H1 (cell line): ENCODE measurements around the gene PIK3R5. TPM values are rescaled to one million over a fixed set of nuclear protein-coding genes. Genes with fewer than 3 reads are reported as not detected.

ENCODE experiments used
- CTCF ChIA-PET: fragments of 300-600 bp; sonication (Branson Sonifier 250); formaldehyde crosslinking; loops from one replicate; lab custom pipeline; 2021; ENCODE audit not compliant: partially characterized antibody; lab: Charles Lee
- POLR2A ChIA-PET: fragments of 300-600 bp; sonication (Branson Sonifier 250); formaldehyde crosslinking; loops from one replicate; lab custom pipeline; 2021; ENCODE audit warnings: inconsistent platforms; ENCODE audit not compliant: partially characterized antibody; lab: Charles Lee
- DNase-seq, 2 experiments: peaks; one replicate each; pipeline versions ENCODE4 v3.0.0 to v3.0.0-alpha.2; 2010 to 2022; ENCODE audit warnings: low spot score in 2 of 2, low read depth in 1 of 2, mixed read lengths in 1 of 2
- FAIRE-seq: peaks from 2 replicates; lab custom pipeline; 2011; peaks lifted over from hg19 to GRCh38; lab: Jason Lieb, UNC
- H2AFZ ChIP-seq: 2 replicates; pipeline ENCODE4 v1.8.1; 2012; ENCODE audit warnings: low read length, inconsistent platforms
- H2AK5ac ChIP-seq: 2 replicates; pipeline ENCODE4 v1.6.1; 2013; ENCODE audit warnings: low read depth, low read length
- H2BK120ac ChIP-seq: replicated peaks from 2 replicates; pipeline ENCODE3; 2013; ENCODE audit warnings: low read depth, low read length, inconsistent platforms
- H2BK12ac ChIP-seq: 2 replicates; pipeline ENCODE4 v1.6.1; 2013; ENCODE audit warnings: low read depth, low read length
- H2BK15ac ChIP-seq: 2 replicates; pipeline ENCODE4 v1.6.1; 2013; ENCODE audit warnings: low read length
- H2BK20ac ChIP-seq: 2 replicates; pipeline ENCODE4 v1.6.1; 2013; ENCODE audit warnings: low read length
- H2BK5ac ChIP-seq: 2 replicates; pipeline ENCODE4 v1.6.1; 2013; ENCODE audit warnings: low read depth, low read length
- H3K14ac ChIP-seq: 2 replicates; pipeline ENCODE4 v1.6.1; 2013; ENCODE audit warnings: inconsistent platforms; ENCODE audit not compliant: insufficient read length
- H3K18ac ChIP-seq: 2 replicates; pipeline ENCODE4 v1.6.1; 2013; ENCODE audit warnings: low read length; ENCODE audit errors: extremely low read depth
- H3K23ac ChIP-seq: 2 replicates; pipeline ENCODE4 v1.6.1; 2013; ENCODE audit warnings: inconsistent platforms; ENCODE audit not compliant: insufficient read length
- H3K23me2 ChIP-seq: 2 replicates; pipeline ENCODE4 v1.6.1; 2013; ENCODE audit warnings: low read depth, low read length
- H3K27ac ChIP-seq: 2 replicates; pipeline ENCODE4 v1.6.1; 2011; ENCODE audit warnings: low read depth, low read length, inconsistent platforms
- H3K27me3 ChIP-seq, 4 experiments: replicated peaks in 1 of 4; 1 replicate in 1 of 4; 2 replicates in 3 of 4; pipeline versions ENCODE4 v1.6.1 to v1.8.1; 2011 to 2013; ENCODE audit warnings: low read length in 3 of 4, mild to moderate bottlenecking in 3 of 4, inconsistent platforms in 2 of 4, mixed read lengths in 2 of 4, moderate library complexity in 1 of 4; ENCODE audit not compliant: control insufficient read depth in 3 of 4, insufficient read depth in 3 of 4; ENCODE audit errors: extremely low read depth in 1 of 4
- H3K36me3 ChIP-seq, 4 experiments: 2 replicates each; pipeline versions ENCODE4 v1.6.1 to v1.8.1; 2011 to 2013; ENCODE audit warnings: mild to moderate bottlenecking in 4 of 4, low read length in 3 of 4, moderate library complexity in 2 of 4, control low read depth in 1 of 4, inconsistent platforms in 1 of 4; ENCODE audit not compliant: insufficient read depth in 4 of 4, control insufficient read depth in 2 of 4
- H3K4ac ChIP-seq: replicated peaks from 2 replicates; pipeline ENCODE3; 2013; ENCODE audit warnings: low read length, low read depth, mixed read lengths, inconsistent platforms; ENCODE audit not compliant: insufficient read length
- H3K4me1 ChIP-seq, 4 experiments: replicated peaks in 1 of 4; 1 replicate in 1 of 4; 2 replicates in 3 of 4; pipeline versions ENCODE4 v1.6.1 to v1.8.1; 2011 to 2013; ENCODE audit warnings: low read length in 3 of 4, inconsistent platforms in 2 of 4, mixed read lengths in 1 of 4; ENCODE audit not compliant: insufficient read depth in 4 of 4, control insufficient read depth in 3 of 4
- H3K4me2 ChIP-seq, 2 experiments: 2 replicates each; pipeline versions ENCODE4 v1.6.1 to v1.8.1; 2011 to 2013; ENCODE audit warnings: low read depth in 2 of 2, low read length in 2 of 2, control low read depth in 1 of 2, inconsistent platforms in 1 of 2, mild to moderate bottlenecking in 1 of 2; ENCODE audit not compliant: insufficient read depth in 1 of 2
- H3K4me3 ChIP-seq, 4 experiments: fragments of 200-600, 300-600 bp in 1 of 4; sonication (generic), shearing (Covaris generic), sonication (Bioruptor Twin) in 1 of 4; 2 replicates each; pipeline versions ENCODE4 v1.5.1 to v1.8.1; 2011 to 2016; ENCODE audit warnings: low read length in 4 of 4, low read depth in 3 of 4, control low read depth in 2 of 4, inconsistent platforms in 2 of 4, mild to moderate bottlenecking in 2 of 4, mixed read lengths in 1 of 4, moderate library complexity in 1 of 4; ENCODE audit not compliant: insufficient read depth in 2 of 4; ENCODE audit errors: extremely low read depth in 1 of 4
- H3K56ac ChIP-seq: replicated peaks from 2 replicates; pipeline ENCODE3; 2013; ENCODE audit warnings: low read depth, mild to moderate bottlenecking, mixed read lengths, low read length, inconsistent platforms; ENCODE audit not compliant: insufficient read length
- H3K79me1 ChIP-seq: 2 replicates; pipeline ENCODE4 v1.6.1; 2013; ENCODE audit warnings: low read depth, low read length, control low read depth
- H3K79me2 ChIP-seq, 2 experiments: 2 replicates each; pipeline versions ENCODE4 v1.6.1 to v1.8.1; 2012 to 2013; ENCODE audit warnings: low read length in 2 of 2, mild to moderate bottlenecking in 2 of 2, inconsistent platforms in 1 of 2; ENCODE audit not compliant: insufficient read depth in 2 of 2, control insufficient read depth in 1 of 2
- H3K9ac ChIP-seq, 4 experiments: replicated peaks in 1 of 4; 1 replicate in 1 of 4; 2 replicates in 3 of 4; pipeline versions ENCODE4 v1.6.1 to v1.8.1; 2011 to 2013; ENCODE audit warnings: low read depth in 3 of 4, low read length in 3 of 4, control low read depth in 2 of 4, mild to moderate bottlenecking in 2 of 4, moderate library complexity in 2 of 4, inconsistent platforms in 1 of 4; ENCODE audit errors: extremely low read depth in 1 of 4
- H3K9me3 ChIP-seq, 2 experiments: 2 replicates each; pipeline versions ENCODE4 v1.6.1 to v1.8.1; 2012 to 2013; ENCODE audit warnings: mild to moderate bottlenecking in 2 of 2, moderate library complexity in 2 of 2, control low read depth in 1 of 2, inconsistent platforms in 1 of 2, low read depth in 1 of 2, low read length in 1 of 2, mixed read lengths in 1 of 2; ENCODE audit not compliant: insufficient read depth in 2 of 2
- H4K20me1 ChIP-seq, 2 experiments: replicated peaks in 1 of 2; 2 replicates each; pipeline versions ENCODE3 to v1.8.1; 2011 to 2013; ENCODE audit warnings: inconsistent platforms in 2 of 2, low read length in 2 of 2, mild to moderate bottlenecking in 1 of 2; ENCODE audit not compliant: insufficient read depth in 2 of 2, control insufficient read depth in 1 of 2
- H4K5ac ChIP-seq: 2 replicates; pipeline ENCODE4 v1.6.1; 2013; ENCODE audit warnings: low read length, low read depth, mixed read lengths, inconsistent platforms; ENCODE audit not compliant: insufficient read length
- H4K8ac ChIP-seq: 2 replicates; pipeline ENCODE4 v1.8.0; 2013; ENCODE audit warnings: mild to moderate bottlenecking, moderate library complexity, low read length, inconsistent platforms; ENCODE audit not compliant: insufficient read depth; ENCODE audit errors: extremely low read depth
- H4K91ac ChIP-seq: replicated peaks from 2 replicates; pipeline ENCODE3; 2013; ENCODE audit warnings: low read length, mixed read lengths, inconsistent platforms; ENCODE audit not compliant: insufficient read length
- EGR1 ChIP-seq: IDR thresholded peaks from 2 replicates; pipeline ENCODE4 v1.6.1; 2011; ENCODE audit warnings: low read depth, low read length, borderline replicate concordance
- ZNF274 ChIP-seq: IDR thresholded peaks from 2 replicates; pipeline ENCODE4 v1.7.0; 2012; ENCODE audit warnings: low read length, borderline replicate concordance; ENCODE audit errors: extremely low read depth
- WGBS, 2 experiments: shearing (Covaris generic) in 1 of 2; methylation state at CpG; one replicate each; pipeline versions ENCODE4 v1.1.6 to v1.1.7; 2013 to 2015; ENCODE audit warnings: low lambda C conversion rate in 2 of 2, mixed read lengths in 2 of 2, inconsistent platforms in 1 of 2, low coverage in 1 of 2, missing lambda C conversion rate in 1 of 2; ENCODE audit not compliant: insufficient replicate concordance in 2 of 2, insufficient coverage in 1 of 2, insufficient read length in 1 of 2; ENCODE audit errors: extremely low coverage in 1 of 2, missing lambda C conversion rate in 1 of 2; 5-methylcytosine and 5-hydroxymethylcytosine counted together
- polyA plus RNA-seq, 7 experiments: library from polyadenylated mRNA; depleted of rRNA in 3 of 7; stranded (reverse) in 5 of 7; unstranded in 2 of 7; fragments of >200 nt in 5 of 7; fragments of 200-250 nt in 2 of 7; gene quantifications; 1 replicate in 5 of 7; 2 replicates in 1 of 7; 4 replicates in 1 of 7; pipeline versions ENCODE4 v1.2.1 to v1.2.3, GENCODE V29; 2011 to 2013; ENCODE audit warnings: missing spikeins in 2 of 7, mixed read lengths in 2 of 7
- total RNA-seq: library from RNA; stranded (reverse); fragmentation: NEBNext Ultra II Directional; extraction: Animal tissue kit (Norgen Biotek cat#: 25700); gene quantifications from 2 replicates; pipeline ENCODE4 v1.2.1, GENCODE V29; 2021

The PIK3R5 gene
- total and polyA plus RNA-seq, 2 of the 8 experiments (the other 6 are each of a cell fraction or from before 2014, with no cell fraction given) = 2.7 to 4.3 TPM

GRCh38 chr17:8944748-8945147 lies 20.8 kb downstream of the PIK3R5 start:
- no peaks in the 10 kb centered on the region for H3K23me2 ChIP-seq
- H2AFZ ChIP-seq = no peak overlapping the region
- no peak overlapping the region for H3K4me3 ChIP-seq
- no peak for FAIRE-seq
- no peaks in the 10 kb centered on the region for H3K79me2 ChIP-seq
- H2BK20ac ChIP-seq = no peak overlapping the region
- WGBS, 2 experiments = 82% methylated on average over 4 of the region's 4 CpGs; no CpG with 5 or more reads in 1 of the 2 experiments
- H2BK5ac ChIP-seq = no peak overlapping the region
- H3K27ac ChIP-seq = no peak overlapping the region
- H3K14ac ChIP-seq = no peak overlapping the region
- no peak for TF ChIP-seq ZNF274
- no peak for TF ChIP-seq EGR1
- no peak overlapping the region for H3K56ac ChIP-seq
- no peaks in the 10 kb centered on the region for H4K20me1 ChIP-seq
- H3K79me1 ChIP-seq = no peaks in the 10 kb centered on the region
- ChIA-PET POLR2A (interaction anchor here (0.9 kb wide), 1 partner anchor 12 kb away, joined by 3 read pairs; no protein-coding TSS in a partner anchor), CTCF (interaction anchor here (0.8 to 1.6 kb wide), 2 partner anchors 9 to 10 kb away, joined by 3 read pairs; no protein-coding TSS in a partner anchor)
- H3K18ac ChIP-seq = no peak overlapping the region
- H4K5ac ChIP-seq = no peak overlapping the region
- H3K4me1 ChIP-seq = peaks cover 0 to 6% (median 3%) of the 10 kb centered on the region in 4 experiments; a peak in 4 of 7 replicates
- H3K4ac ChIP-seq = no peak overlapping the region
- no peak overlapping the region for H2BK120ac ChIP-seq
- no peak overlapping the region for H2BK12ac ChIP-seq
- no peak overlapping the region for H3K9ac ChIP-seq
- H2AK5ac ChIP-seq = no peak overlapping the region
- no peak overlapping the region for H4K91ac ChIP-seq
- no peak overlapping the region for H2BK15ac ChIP-seq
- no peak overlapping the region for H3K23ac ChIP-seq
- no peak overlapping the region for H3K4me2 ChIP-seq
- H3K27me3 ChIP-seq = no peaks in the 10 kb centered on the region
- no peaks in the 10 kb centered on the region for H3K9me3 ChIP-seq
- DNase-seq = no peak
- H3K36me3 ChIP-seq = no peaks in the 10 kb centered on the region
- peak overlapping the region; percentile 68; the same call in 1 of the 2 replicates for H4K8ac ChIP-seq
